GM13976 (cell line): ENCODE results near the gene NR2F6.
A peak's percentile ranks its signal among the peaks of the same experiment; 100 is the strongest.

Experiments used
- DNase-seq: peaks from one replicate; pipeline ENCODE4 v3.0.0; 2012; ENCODE audit warnings: low spot score
- CTCF ChIP-seq: IDR thresholded peaks from 2 replicates; pipeline ENCODE4 v1.5.1; 2012; ENCODE audit warnings: borderline replicate concordance, mild to moderate bottlenecking; ENCODE audit not compliant: insufficient read depth; ENCODE audit errors: extremely low read depth, missing control alignments, control extremely low read depth
- in situ Hi-C: fragments of 300-500 bp; cut with MboI; formaldehyde crosslinking; loops from one replicate; pipeline ENCODE4 v1.12.0; 2022; ENCODE audit warnings: low sequenced_read_pairs, mixed read lengths, inconsistent platforms; ENCODE audit not compliant: unreplicated experiment

The NR2F6 gene

GRCh38 chr19:17245535-17245984, at the start of gene NR2F6:
Gene NR2F6, minus strand, starts transcription at chr19:17245919. Its CDS starts 699 bp downstream, at chr19:17245220.
- in situ Hi-C loops = loop anchor here (25.0 kb wide), 1 partner anchor 183 kb away; no protein-coding TSS in a partner anchor
- TF ChIP-seq CTCF = no peak
- no peak for DNase-seq

DNA sequence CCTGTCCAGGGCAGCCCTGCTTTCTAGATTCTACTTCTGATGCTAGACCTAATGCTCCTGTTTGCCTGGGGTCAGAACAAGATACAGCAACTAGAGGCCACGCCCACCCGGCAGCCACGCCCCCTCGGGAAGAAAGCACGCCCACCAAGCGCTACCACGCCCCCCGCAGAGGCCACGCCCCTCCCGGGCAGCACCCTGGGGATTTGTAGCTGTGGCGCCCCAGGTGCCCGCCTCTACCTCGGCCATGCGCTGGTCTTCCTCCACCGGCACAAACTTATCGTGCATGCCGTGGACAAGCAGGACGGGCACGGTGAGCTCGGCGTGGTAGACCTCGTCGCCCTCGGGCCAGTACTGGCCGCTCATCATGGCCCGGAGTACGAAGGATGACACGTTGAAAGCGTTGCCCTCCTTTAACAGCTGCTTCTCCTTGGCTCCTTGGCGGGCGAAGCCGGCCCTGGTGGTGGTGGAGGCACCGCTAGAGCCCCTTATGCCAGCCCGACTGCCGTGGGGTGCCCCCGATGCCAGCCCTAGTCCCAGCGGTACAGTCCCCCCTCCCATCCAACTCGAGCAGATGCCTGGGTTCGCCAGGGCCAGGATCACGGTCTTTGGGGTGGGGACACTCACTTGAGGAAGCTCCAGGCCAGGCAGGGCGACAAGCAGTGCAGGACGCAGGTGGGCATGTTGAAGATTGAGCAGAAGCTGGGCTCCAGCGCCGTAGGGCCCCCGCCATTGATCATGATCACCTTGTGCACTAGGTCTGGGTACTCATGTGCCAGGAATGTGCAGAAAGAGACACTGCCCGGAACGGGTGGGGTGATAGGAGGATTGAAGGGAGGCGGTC, 48.6 kb upstream of the NR2F6 start:
- no peak for TF ChIP-seq CTCF
- peak; percentile 77 for DNase-seq
- in situ Hi-C loops = loop anchor here (10.0 kb wide), 1 partner anchor 91 kb away; no protein-coding TSS in a partner anchor

- no peak for DNase-seq
- in situ Hi-C loops = loop anchor here (10.0 kb wide), 1 partner anchor 91 kb away; no protein-coding TSS in a partner anchor
- no peak for TF ChIP-seq CTCF
These were observed 47.9 kb upstream of the NR2F6 start for GRCh38 chr19:17293605-17294004.

DNA sequence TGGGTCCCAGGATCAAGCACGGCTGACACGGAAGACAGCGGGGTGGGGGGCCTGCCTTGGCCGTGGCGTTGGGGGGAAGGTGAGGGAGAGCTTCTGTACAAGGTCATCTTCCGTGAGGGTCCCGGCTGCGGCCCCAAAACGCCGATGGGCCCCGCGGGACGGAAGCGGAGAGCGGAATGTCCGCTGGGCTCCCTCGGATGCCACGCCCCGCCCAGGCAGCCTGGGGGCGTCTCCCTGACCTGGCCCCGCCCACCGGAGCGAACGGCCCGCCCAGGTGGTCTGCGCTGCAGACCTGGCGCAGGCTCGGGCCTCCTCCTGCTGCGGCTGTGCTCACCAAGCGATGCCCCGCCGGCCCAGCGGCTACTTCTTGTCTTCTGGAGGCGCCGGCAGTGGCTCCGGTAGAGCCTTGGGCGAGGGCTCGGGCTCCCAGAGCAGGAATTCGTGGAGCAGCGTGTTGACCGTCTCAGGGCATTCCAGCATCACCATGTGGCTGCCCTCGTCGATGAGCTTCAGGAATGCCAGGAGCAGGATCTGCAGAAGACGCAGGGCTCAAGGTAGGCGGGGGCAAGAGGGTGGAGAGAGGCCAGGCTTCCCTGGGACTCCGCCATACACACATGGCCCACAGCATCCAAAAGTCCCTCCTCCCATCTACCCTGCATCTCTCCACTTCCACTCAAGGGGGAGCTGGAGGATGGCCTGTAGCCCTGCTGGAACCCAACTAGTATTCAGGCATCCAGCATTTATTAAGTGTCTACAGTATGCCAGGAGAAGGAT, 46.8 kb upstream of the NR2F6 start:
- DNase-seq = peak; percentile 98
- in situ Hi-C loops = loop anchor here (10.0 kb wide), 1 partner anchor 92 kb away; no protein-coding TSS in a partner anchor
- TF ChIP-seq CTCF = peak; percentile 85

DNA sequence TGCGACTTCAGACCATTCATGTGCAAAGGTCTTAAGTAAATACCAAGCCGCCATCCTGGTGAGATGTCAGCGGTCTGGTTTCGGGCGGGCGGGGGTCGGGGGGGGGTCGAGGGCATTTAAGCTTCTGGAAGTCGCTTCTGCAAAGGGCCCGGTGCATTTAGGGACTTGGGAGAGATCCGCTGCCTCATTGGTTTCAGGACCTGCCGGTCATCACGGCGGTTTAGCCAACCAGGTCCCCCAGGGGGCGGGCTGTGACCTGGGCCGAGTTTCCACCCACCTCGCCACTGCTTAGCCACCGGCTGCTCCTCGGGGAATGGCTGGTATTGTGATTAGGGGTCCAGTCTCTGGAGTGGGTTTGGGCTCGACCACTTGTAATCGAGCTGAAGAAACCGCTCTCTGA, 43.8 kb upstream of the NR2F6 start:
- TF ChIP-seq CTCF = no peak
- peak; percentile 86 for DNase-seq
- in situ Hi-C loops = loop anchor here (10.0 kb wide), 1 partner anchor 225 kb away; no protein-coding TSS in a partner anchor

DNA sequence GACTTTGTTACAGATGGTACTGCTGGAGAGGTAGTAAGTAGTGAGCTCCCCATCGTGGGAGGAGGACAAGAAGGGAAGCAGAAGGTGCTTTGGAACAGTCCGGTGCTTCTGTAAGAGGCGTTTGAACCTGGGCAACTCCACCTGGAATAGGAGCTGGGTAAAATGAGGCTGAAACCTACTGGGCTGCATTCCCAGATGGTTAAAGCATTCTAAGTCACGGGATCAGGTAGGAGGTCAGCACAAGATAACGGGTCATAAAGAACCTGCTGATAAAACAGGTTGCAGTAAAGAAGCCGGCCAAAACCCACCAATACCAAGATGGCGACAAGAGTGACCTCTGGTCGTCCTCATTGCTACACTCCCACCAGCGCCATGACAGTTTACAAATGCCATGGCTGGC, 41.0 kb upstream of the NR2F6 start:
- in situ Hi-C loops = loop anchor here (10.0 kb wide), 1 partner anchor 222 kb away; no protein-coding TSS in a partner anchor
- DNase-seq = no peak
- TF ChIP-seq CTCF = no peak
